Stomach (tissue), 4 donors: Measurements from ENCODE around the gene BMP3.
A peak's percentile ranks its signal among the peaks of the same experiment; 100 is the strongest.

Experiments
- EP300 ChIP-seq: sonication (generic); formaldehyde crosslinking; IDR thresholded peaks from one replicate; pipeline ENCODE4 v1.6.1; 2017; ENCODE audit warnings: antibody characterized with exemption
- TF ChIP-seq, protein P1 (sequence below), 7 experiments: fragments of 450-650 bp in 4 of 7; fragments of 200-600 bp in 3 of 7; sonication (generic) in 3 of 7; IDR thresholded peaks; one replicate each; pipeline ENCODE4 v1.5.1; 2016 to 2019; ENCODE audit warnings: antibody characterized with exemption in 7 of 7, control low read depth in 2 of 7, mild to moderate bottlenecking in 1 of 7

DNA sequence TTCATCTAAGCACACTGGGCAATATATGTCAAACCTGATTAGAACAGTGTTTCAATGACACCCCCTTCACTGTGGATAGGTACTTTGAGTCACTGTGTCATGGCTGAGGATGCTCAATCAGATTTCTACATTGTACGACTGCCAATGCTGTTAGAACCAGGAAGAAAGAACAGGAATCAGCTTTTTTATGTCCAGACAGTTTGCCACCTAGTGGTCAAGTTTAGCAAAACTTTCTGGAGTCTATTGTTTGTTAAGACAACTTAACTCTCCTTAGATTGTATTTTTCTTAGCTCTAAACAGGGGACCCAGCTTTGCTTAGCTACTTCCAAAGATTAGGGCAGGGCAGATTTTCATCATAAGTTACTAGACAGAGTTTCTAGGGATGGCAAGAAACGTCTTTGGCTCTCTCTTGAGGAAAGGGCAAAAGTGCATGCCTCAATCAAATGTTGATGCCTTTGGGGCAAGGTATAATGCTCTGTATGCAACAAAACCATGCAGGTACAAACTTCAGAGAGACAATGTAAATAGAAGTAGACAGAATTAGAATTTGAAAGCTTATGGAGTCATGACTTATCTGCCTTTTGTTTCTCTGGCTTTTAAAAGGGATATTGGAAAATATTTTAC is 40.5 kb upstream of the BMP3 start:
- TF ChIP-seq, protein P1, sequence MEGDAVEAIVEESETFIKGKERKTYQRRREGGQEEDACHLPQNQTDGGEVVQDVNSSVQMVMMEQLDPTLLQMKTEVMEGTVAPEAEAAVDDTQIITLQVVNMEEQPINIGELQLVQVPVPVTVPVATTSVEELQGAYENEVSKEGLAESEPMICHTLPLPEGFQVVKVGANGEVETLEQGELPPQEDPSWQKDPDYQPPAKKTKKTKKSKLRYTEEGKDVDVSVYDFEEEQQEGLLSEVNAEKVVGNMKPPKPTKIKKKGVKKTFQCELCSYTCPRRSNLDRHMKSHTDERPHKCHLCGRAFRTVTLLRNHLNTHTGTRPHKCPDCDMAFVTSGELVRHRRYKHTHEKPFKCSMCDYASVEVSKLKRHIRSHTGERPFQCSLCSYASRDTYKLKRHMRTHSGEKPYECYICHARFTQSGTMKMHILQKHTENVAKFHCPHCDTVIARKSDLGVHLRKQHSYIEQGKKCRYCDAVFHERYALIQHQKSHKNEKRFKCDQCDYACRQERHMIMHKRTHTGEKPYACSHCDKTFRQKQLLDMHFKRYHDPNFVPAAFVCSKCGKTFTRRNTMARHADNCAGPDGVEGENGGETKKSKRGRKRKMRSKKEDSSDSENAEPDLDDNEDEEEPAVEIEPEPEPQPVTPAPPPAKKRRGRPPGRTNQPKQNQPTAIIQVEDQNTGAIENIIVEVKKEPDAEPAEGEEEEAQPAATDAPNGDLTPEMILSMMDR (IDR thresholded peaks at IDR 0.05), result peak in 5 of 7 experiments; percentile 43 to 77 (median 57)
- TF ChIP-seq EP300, result no peak
